Measurements from ENCODE around the gene TRMT6. TPM values are rescaled to one million over a fixed set of nuclear protein-coding genes. Genes with fewer than 3 reads are reported as not detected.

The TRMT6 gene
- total RNA-seq, 1 experiment from 2014 or later, result 13.2 TPM

GRCh38 chr20:5970381-5970780 lies 20.0 kb upstream of the TRMT6 start:
- H3K9me3 ChIP-seq (ENCODE audit: control insufficient read depth in 1 of 2, insufficient read depth in 1 of 2, low read depth in 1 of 2, low read length in 2 of 2), result no peaks in the 10 kb centered on the region
- ChIA-PET CTCF (no interaction called here), POLR2A (no interaction called here), RAD21 (ENCODE audit: low non-redundant PET in 1 of 2, low total read pairs in 2 of 2, uncharacterized antibody in 2 of 2, unreplicated experiment in 2 of 2) (no interaction called here)
- H3K27ac ChIP-seq (ENCODE audit: low read depth, low read length), result no peak overlapping the region; the same call in 1 of the 2 replicates
- H4K20me1 ChIP-seq (ENCODE audit: insufficient read depth), result peaks cover 4% of the 10 kb centered on the region; the same call in 1 of the 2 replicates
- TF ChIP-seq TCF7L2 (IDR thresholded peaks at IDR 0.05; ENCODE audit: borderline replicate concordance, extremely low read depth, insufficient read depth, insufficient read length) (no peak), EGR1 (IDR thresholded peaks at IDR 0.05; ENCODE audit: low read depth) (no peak), EZH2phosphoT487 (IDR thresholded peaks at IDR 0.05; ENCODE audit: borderline replicate concordance) (no peak), YY1 (IDR thresholded peaks at IDR 0.05; ENCODE audit: extremely low read depth, insufficient replicate concordance, low read depth, low read length) (no peak), REST (IDR thresholded peaks at IDR 0.05; ENCODE audit: low read depth) (no peak), SP1 (IDR thresholded peaks at IDR 0.05; ENCODE audit: low read depth) (no peak), ZBTB33 (IDR thresholded peaks at IDR 0.05; ENCODE audit: extremely low read depth, insufficient replicate concordance, low read length) (no peak), ELF1 (IDR thresholded peaks at IDR 0.05; ENCODE audit: borderline replicate concordance, low read depth) (no peak), EZH2 (IDR thresholded peaks at IDR 0.05) (no peak), ZNF274 (IDR thresholded peaks at IDR 0.05; ENCODE audit: low read depth, low read length) (no peak)
- TF ChIP-seq, protein P1, sequence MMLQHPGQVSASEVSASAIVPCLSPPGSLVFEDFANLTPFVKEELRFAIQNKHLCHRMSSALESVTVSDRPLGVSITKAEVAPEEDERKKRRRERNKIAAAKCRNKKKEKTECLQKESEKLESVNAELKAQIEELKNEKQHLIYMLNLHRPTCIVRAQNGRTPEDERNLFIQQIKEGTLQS (IDR thresholded peaks at IDR 0.05), result no peak
- TF ChIP-seq, protein P2, sequence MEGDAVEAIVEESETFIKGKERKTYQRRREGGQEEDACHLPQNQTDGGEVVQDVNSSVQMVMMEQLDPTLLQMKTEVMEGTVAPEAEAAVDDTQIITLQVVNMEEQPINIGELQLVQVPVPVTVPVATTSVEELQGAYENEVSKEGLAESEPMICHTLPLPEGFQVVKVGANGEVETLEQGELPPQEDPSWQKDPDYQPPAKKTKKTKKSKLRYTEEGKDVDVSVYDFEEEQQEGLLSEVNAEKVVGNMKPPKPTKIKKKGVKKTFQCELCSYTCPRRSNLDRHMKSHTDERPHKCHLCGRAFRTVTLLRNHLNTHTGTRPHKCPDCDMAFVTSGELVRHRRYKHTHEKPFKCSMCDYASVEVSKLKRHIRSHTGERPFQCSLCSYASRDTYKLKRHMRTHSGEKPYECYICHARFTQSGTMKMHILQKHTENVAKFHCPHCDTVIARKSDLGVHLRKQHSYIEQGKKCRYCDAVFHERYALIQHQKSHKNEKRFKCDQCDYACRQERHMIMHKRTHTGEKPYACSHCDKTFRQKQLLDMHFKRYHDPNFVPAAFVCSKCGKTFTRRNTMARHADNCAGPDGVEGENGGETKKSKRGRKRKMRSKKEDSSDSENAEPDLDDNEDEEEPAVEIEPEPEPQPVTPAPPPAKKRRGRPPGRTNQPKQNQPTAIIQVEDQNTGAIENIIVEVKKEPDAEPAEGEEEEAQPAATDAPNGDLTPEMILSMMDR (IDR thresholded peaks at IDR 0.05 in 2 of 3, conservative IDR thresholded peaks at IDR 0.05 in 1 of 3; ENCODE audit: borderline replicate concordance in 1 of 3, insufficient read depth in 1 of 3, low read depth in 2 of 3, low read length in 2 of 3), result no peak
- ATAC-seq (no peak), DNase-seq (ENCODE audit: low read depth, low spot score) (no peak)
- H3K4me2 ChIP-seq (ENCODE audit: low read length), result no peak overlapping the region
- H3K9me2 ChIP-seq (ENCODE audit: insufficient read depth), result no peaks in the 10 kb centered on the region
- H3K36me3 ChIP-seq (ENCODE audit: control insufficient read depth in 1 of 2, insufficient read depth in 2 of 2, low read length in 2 of 2), result peaks cover 9 to 29% of the 10 kb centered on the region in 2 experiments
- no peak overlapping the region for H3K4me3 ChIP-seq (replicated peaks in 1 of 2; ENCODE audit: low read depth in 1 of 2, low read length in 2 of 2)
- peaks cover 0 to 4% of the 10 kb centered on the region in 2 experiments; a peak in 1 of 4 replicates for H3K4me1 ChIP-seq (ENCODE audit: control insufficient read depth in 1 of 2, insufficient read depth in 2 of 2, low read length in 2 of 2)
- H2AFZ ChIP-seq (ENCODE audit: low read depth, low read length, poor library complexity, severe bottlenecking), result no peak overlapping the region
- intact Hi-C loops (cut with micrococcal nuclease), result no loop called here
- H3K79me2 ChIP-seq (ENCODE audit: insufficient read depth, low read length), result peaks cover 13% of the 10 kb centered on the region
- BruUV-seq (replicated peaks), result no TSS peak
- no peaks in the 10 kb centered on the region for H3K27me3 ChIP-seq (ENCODE audit: insufficient read depth, low read length)
- H3K9ac ChIP-seq (ENCODE audit: low read length), result no peak overlapping the region

Measured in HCT116 (cell line).